ENCODE measurements around the gene VGLL1.
A peak's percentile ranks its signal among the peaks of the same experiment; 100 is the strongest.

Gene VGLL1

GRCh38 chrX:136531951-136532350 is at the start of gene VGLL1:
Gene VGLL1 (plus strand): TSS chrX:136532215. CDS start chrX:136536021, 3,806 bp downstream.
- DNase-seq (ENCODE audit: low read depth) = no peak

DNA sequence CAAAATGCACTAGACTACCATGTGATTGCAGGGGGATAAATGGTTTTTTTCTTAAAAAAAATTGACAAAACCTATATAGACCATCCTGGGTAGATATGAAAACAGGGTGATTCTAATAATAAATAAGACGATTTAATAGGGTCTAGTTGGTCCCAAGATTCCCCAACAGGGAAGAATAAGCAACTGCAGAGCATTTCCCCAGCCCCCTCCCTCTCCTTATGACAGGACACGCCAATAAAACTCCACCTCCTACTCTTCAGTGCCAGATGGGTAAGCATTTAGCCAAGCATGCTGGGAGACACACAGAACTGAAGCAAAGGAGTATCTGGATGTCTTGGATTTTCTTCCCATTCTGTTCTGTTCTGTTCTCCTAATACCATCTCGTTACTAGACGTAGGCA is 44.4 kb upstream of the VGLL1 start, which contains the start of gene BRS3:
Gene BRS3 (plus strand): TSS at position 301 of the 400 bp plus-strand sequence. CDS start 168 bp downstream, outside the sequence.
- no peak for DNase-seq (ENCODE audit: low read depth)

DNA sequence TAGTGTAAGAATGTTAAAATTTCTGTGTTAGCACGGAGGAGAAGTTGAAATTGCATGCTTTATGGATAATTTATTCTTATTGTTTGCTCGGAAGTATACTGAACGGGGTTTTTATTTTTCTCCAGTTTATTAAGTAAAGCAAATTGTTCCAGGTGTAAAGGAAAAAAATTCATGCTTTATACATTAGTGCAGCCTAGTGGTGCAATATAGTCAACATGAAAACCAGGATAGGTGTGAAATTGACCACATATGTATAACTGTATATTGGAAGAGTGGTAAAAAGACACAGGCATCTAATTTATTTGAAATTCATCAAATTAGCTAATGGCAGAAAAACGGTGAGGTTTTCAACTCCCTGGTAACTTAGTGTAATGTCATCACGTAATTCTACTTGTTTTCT is 43.3 kb upstream of the VGLL1 start:
- no peak for DNase-seq (ENCODE audit: low read depth)

GRCh38 chrX:136491832-136492231 is 40.2 kb upstream of the VGLL1 start:
- DNase-seq (ENCODE audit: low read depth) = no peak

DNA sequence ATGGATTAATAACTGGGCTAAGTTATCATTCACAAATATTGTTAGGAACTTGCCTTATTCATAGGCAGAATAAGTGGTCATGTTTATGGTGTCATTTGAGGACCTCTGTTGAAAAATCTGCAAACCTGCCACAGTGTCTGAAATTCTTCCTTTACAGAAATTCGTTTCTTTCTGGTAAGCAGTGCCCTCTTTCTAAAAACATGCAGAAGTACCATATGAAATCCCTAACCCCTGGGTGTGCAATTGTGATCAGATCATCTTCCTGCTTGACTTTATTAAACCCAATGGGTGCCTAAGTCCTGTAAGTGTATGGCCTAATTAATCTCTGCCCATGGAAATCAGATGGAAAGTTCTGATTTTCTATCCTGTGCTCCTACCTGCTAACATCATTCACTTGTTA is 39.0 kb upstream of the VGLL1 start:
- DNase-seq (ENCODE audit: low read depth) = no peak

GRCh38 chrX:136495043-136495442 is 37.0 kb upstream of the VGLL1 start:
- DNase-seq (ENCODE audit: low read depth) = no peak

DNA sequence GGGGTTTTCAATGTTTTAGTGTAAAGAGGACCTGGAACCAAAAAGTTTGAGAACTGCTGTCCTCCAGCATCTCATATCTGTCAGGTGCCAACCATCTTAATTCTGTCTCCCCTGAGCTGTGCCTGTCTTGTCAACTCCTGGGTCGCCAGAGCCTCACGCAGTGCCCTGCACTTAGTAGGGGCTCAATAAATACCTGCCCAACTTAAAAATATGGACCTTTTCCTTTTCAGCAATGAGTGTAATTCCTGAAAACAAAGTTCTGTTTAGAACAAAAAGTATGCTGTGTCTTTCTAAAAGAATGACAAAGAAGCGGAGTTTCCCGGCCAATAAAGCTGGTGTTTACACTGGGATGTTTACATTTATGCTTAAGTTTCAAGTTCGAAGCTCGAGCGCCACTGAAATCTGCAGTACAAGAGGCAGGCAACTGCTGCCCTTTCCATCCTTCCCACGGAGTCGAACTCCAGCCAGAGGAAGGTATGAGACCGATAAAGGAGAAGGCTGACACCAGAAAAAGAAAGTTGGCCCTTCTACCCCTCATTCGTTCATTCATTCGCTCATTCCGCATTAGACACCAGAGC is 35.7 kb upstream of the VGLL1 start:
- DNase-seq (ENCODE audit: low read depth) = no peak

DNA sequence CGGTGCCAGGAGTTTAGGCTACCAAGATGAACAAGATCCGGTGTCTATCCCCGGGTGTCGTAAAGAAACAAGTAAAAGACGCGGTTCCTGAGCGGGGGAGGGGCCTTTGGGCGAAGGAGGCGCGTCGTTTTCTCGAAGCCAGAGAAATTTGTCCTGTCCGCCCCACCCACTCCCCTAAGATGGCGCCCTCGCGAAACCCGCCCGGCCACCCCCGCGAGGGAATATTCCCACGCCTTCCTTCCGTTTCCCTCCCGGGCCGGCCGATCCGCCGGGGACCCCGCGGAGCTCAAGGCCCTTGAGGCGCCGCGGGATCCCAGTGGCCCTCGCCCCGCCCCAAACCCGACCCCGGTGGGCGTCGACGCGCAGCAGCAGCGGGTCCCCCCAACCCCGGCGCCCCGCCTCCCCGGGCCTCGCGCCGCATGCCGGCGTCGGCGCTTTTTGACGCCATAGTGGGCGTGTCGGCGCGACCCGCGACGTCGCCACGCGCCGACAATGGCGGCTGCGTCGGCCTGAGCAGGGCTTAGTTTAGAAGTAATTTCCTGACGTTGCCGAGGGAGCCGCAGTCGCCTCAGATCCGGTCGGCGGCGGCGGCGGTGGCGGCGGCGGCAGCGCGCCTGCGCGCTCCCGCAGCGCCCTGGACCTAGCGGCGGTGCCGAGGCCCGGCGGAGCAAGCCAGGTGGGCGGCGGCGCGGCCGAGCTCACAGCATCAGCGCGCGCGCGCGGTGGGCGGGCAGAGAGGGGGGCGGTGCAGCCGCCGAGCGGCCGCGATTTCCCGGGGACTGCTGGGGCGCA is 35.1 kb upstream of the VGLL1 start:
- DNase-seq (ENCODE audit: low read depth) = peak; percentile 79

GRCh38 chrX:136497556-136498052 is 34.4 kb upstream of the VGLL1 start, which contains the start of gene HTATSF1:
Gene HTATSF1 (plus strand): TSS chrX:136497592. CDS start chrX:136497685, 93 bp downstream.
- no peak for DNase-seq (ENCODE audit: low read depth)

DNA sequence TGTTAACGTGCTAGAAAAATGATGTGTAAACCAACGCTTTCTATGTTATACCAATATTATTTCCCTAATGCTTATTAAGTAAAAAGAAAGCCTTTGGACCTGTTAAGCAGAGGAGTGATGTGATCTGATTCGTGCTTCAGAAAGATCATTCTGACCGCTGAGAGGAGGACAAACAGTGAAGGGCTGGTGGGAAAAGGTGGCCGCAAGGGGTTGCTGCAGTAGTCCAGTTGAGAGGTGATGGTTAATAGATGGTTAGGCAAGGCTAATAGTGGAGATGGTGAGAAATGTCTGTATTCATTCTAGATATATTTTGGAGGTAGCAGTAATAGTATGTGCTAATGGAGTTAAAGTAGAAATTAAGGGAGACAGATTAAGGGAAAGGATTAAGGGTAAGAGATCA is 12.9 kb upstream of the VGLL1 start:
- DNase-seq (ENCODE audit: low read depth) = no peak

DNA sequence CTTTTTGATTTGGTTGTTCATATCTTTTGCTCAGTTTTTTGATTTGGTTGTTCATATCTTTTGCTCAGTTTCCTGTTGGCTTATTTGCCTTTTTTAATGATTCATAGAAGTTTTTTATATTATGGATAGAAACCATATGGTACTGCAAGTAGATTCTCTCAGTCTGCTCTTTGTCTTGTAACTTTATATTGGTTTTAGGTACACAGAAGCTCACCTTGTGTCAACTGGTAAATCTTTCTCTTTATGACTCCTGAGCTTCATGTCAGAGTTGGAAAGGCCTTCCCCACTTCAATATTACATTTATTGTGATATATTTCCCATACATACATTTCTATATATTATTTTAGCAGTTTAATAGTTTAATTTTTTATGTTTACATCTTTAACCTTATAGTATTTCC is 8.2 kb upstream of the VGLL1 start:
- DNase-seq (ENCODE audit: low read depth) = no peak

DNA sequence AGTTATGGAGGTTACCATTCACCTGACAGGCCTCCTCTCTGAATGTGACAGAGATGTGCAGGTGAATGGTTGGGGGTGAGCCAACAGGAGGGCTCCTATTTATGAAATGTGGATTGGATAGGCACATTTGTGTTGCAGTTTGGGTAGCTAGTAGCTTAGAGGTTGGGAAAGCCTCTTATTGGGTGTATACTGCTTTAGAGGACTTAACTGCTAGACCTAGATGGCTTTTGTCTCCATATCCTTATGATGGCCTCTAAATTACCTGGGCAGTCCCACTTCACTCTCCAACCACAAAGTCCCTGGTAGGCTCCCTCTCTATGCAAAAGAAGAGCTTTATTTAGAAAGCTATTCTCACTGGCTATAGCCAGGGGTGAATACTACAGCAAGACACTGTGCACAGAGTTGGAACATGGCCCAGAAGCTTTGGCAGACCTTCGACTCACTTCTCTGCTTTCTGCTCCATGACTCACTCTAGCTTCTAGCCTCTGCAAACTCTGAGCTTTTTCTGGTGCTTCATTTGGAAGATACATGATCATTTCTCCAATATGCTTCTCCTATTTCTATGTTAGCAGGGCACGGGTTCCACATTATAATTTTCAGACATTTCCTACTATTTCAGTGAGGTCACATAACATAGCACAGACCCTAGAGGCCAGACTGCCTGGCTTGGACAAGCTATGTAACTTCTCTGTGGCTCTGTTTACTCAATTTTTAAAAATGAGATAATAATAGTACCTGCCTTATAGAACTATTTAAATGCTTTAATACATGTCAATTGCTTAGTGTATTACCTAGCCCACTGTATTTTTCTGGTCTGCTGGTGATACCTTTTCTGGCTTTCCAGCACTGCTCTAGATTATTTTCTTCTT is 6.0 kb upstream of the VGLL1 start:
- DNase-seq (ENCODE audit: low read depth) = no peak

- DNase-seq (ENCODE audit: low read depth) = no peak
Observed at GRCh38 chrX:136528645-136529315, 3.2 kb upstream of the VGLL1 start.

DNA sequence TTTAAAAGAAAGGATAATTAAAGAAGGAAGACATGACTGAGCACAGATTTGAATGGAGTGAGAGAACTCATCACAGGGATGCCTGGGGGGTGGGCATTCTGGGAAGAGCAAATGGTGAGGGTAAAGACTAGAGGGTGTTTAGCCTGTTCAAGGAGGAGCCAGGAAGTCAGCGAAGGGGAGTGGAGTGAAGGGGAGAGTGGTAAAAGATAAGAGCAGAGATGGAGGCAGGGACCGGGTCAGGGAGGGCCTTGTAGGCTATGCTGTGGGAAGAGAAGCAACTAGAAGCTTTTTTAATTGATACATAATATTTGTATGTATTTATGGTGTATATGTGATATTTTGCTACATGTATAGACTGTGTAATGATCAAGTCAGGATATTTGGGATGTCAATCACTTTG is 2.2 kb upstream of the VGLL1 start:
- no peak for DNase-seq (ENCODE audit: low read depth)

GRCh38 chrX:136534131-136534530 is 2.1 kb downstream of the VGLL1 start:
- DNase-seq (ENCODE audit: low read depth) = no peak

- no peak for DNase-seq (ENCODE audit: low read depth)
Observed at GRCh38 chrX:136538811-136539210, 6.8 kb downstream of the VGLL1 start.

GRCh38 chrX:136540226-136540625 is 8.2 kb downstream of the VGLL1 start:
- no peak for DNase-seq (ENCODE audit: low read depth)

DNA sequence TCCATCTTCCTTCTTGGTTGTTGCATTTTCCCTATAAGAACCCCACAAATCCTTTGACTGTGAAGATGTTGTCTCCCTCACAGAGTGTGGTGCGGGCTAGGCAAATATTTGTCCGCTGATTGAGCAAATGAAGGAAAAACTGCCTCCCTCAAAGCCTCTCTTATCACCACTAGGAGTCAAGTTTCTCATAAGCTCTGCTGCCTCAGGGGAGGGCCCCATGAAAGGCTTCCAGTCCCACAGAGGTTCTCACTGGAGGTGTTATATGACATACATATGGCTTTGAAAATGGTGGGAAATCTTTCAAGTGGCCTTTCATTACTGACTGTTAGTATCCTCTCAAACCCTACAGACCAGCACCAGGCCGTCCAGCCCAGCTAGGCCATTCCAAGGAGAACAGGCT is 9.3 kb downstream of the VGLL1 start:
- no peak for DNase-seq (ENCODE audit: low read depth)

DNA sequence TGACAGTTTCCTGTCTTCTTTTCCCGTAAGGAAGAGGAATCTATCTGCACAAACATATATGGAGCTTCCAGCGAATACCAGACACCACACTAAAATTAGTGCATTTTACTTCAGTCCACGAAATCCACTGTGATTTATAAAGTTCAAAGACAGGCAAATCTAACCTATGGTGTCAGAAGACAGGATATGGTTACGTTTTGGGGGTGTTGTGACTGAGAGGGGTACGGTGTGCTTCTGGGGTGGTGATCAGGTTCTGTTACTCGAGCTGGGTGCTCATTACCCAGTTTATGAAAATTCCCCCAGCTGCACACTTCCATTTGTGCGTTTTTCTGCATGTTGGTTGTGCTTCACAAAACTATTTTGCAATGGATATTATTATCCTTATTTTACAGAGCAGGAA is 10.3 kb downstream of the VGLL1 start:
- no peak for DNase-seq (ENCODE audit: low read depth)

GRCh38 chrX:136546371-136546781 is 14.4 kb downstream of the VGLL1 start:
- DNase-seq (ENCODE audit: low read depth) = no peak

GRCh38 chrX:136549226-136549625 is 17.2 kb downstream of the VGLL1 start:
- DNase-seq (ENCODE audit: low read depth) = no peak

DNA sequence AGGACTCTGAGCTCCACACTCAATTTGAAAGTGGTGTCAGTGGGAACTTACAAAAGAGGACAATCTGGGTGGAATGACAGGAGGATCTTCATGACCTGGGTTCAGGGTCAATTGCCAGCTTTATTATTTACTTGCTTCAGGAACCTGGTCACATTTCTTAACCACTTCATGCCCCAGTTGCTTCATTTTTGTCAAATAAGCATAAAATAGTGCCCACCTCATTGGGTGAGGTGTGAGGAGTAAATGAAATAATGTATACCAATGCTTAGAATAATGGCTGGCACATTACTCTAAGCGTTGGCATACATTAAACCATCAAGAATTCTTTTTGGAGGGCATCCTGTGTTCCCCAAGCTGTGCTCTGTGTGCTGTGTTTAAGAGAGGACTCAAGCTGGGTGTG is 19.4 kb downstream of the VGLL1 start:
- no peak for DNase-seq (ENCODE audit: low read depth)
